Panc1 (cell line): Measurements from ENCODE around the gene DPPA5. TPM values are rescaled to one million over a fixed set of nuclear protein-coding genes. Genes with fewer than 3 reads are reported as not detected.

Experiments
- ATAC-seq: fragments of 200-7000 bp; cut with Tn5 transposase; 2 replicates; pipeline ENCODE4 v1.9.1; 2020; ENCODE audit warnings: mild to moderate bottlenecking, moderate library complexity
- BruUV-seq: library from RNA; stranded (reverse); fragments of 400-500 nt; replicated peaks from 2 replicates; lab custom pipeline; 2021; lab: Mats Ljungman, UMichigan
- CTCF ChIA-PET: fragments of 300-600 bp; sonication (Branson Sonifier 250); formaldehyde crosslinking; loops from one replicate; lab custom pipeline; 2022; ENCODE audit warnings: antibody characterized with exemption; lab: Charles Lee
- POLR2A ChIA-PET: fragments of 300-600 bp; sonication (Branson Sonifier 250); formaldehyde crosslinking; loops from one replicate; lab custom pipeline; 2022; ENCODE audit warnings: antibody characterized with exemption; lab: Charles Lee
- DNase-seq: peaks from one replicate; pipeline ENCODE4 v3.0.0-alpha.2; 2010; ENCODE audit warnings: low read depth, low spot score
- H3K27ac ChIP-seq: 2 replicates; pipeline ENCODE4 v1.5.1; 2011; ENCODE audit warnings: mild to moderate bottlenecking, low read length, inconsistent platforms
- H3K27me3 ChIP-seq: fragments of 200-500 bp; sonication (Bioruptor generic); 2 replicates; pipeline ENCODE4 v1.6.0; 2014; ENCODE audit warnings: low read length, inconsistent platforms; ENCODE audit not compliant: control insufficient read depth, insufficient read depth
- H3K36me3 ChIP-seq: fragments of 200-500 bp; sonication (Bioruptor generic); 2 replicates; pipeline ENCODE4 v1.5.1; 2014; ENCODE audit warnings: inconsistent platforms, mild to moderate bottlenecking, low read length, moderate library complexity; ENCODE audit not compliant: control insufficient read depth, insufficient read depth
- H3K4me1 ChIP-seq: 2 replicates; pipeline ENCODE4 v1.5.1; 2011; ENCODE audit warnings: inconsistent platforms, mild to moderate bottlenecking, low read length, moderate library complexity; ENCODE audit not compliant: control insufficient read depth, insufficient read depth
- H3K4me3 ChIP-seq, 2 experiments: 2 replicates each; pipeline ENCODE4 v1.5.1; 2011 to 2012; ENCODE audit warnings: low read depth in 2 of 2, low read length in 2 of 2, mild to moderate bottlenecking in 2 of 2, inconsistent platforms in 1 of 2, moderate library complexity in 1 of 2
- H3K9me3 ChIP-seq: fragments of 200-500 bp; sonication (Bioruptor generic); 2 replicates; pipeline ENCODE4 v1.5.1; 2014; ENCODE audit warnings: low read depth, mild to moderate bottlenecking, inconsistent platforms, low read length, moderate library complexity; ENCODE audit not compliant: control insufficient read depth, insufficient read depth
- CTCF ChIP-seq: fragments of 450-650 bp; IDR thresholded peaks from 2 replicates; pipeline ENCODE4 v1.5.1; 2017; ENCODE audit warnings: mild to moderate bottlenecking
- POLR2AphosphoS5 ChIP-seq: IDR thresholded peaks from 2 replicates; pipeline ENCODE4 v1.6.1; 2012; ENCODE audit warnings: mild to moderate bottlenecking, low read depth, low read length, moderate library complexity
- REST ChIP-seq, 2 experiments: IDR thresholded peaks; 2 replicates each; pipeline ENCODE4 v1.6.1; 2011 to 2012; ENCODE audit warnings: low read depth in 2 of 2, control low read depth in 1 of 2, low read length in 1 of 2, mild to moderate bottlenecking in 1 of 2, moderate library complexity in 1 of 2; ENCODE audit not compliant: insufficient read depth in 1 of 2
- SIN3A ChIP-seq: IDR thresholded peaks from 2 replicates; pipeline ENCODE4 v1.6.1; 2012; ENCODE audit warnings: low read depth, mild to moderate bottlenecking, low read length, moderate library complexity, borderline replicate concordance; ENCODE audit not compliant: insufficient read depth
- TCF7L2 ChIP-seq: IDR thresholded peaks from 2 replicates; pipeline ENCODE4 v1.6.1; 2011; ENCODE audit warnings: mild to moderate bottlenecking, low read depth, low read length, inconsistent platforms
- in situ Hi-C: cut with HindIII; loops from 2 replicates; pipeline ENCODE4 v1.10.0; 2016; ENCODE audit warnings: low sequenced_read_pairs, low pct_unique_long_range_greater_than_20kb
- intact Hi-C: fragments of 100-400 bp; cut with micrococcal nuclease; formaldehyde crosslinking; loops from one replicate; pipeline ENCODE4 v1.10.0; 2022; ENCODE audit not compliant: unreplicated experiment
- total RNA-seq: library from RNA; stranded (reverse); gene quantifications from one replicate; pipeline ENCODE4 v1.2.1, GENCODE V29; 2021; ENCODE audit not compliant: unreplicated experiment

The DPPA5 gene
- total RNA-seq, 1 experiment from 2014 or later: not detected

- Histone ChIP-seq H3K9me3 (no peaks in the 10 kb centered on the region), H3K4me1 (no peaks in the 10 kb centered on the region), H3K27me3 (no peaks in the 10 kb centered on the region), H3K36me3 (no peaks in the 10 kb centered on the region), H3K4me3 (no peak overlapping the region), H3K27ac (no peak overlapping the region)
- ATAC-seq (no peak), DNase-seq (no peak)
- TF ChIP-seq POLR2AphosphoS5 (no peak), SIN3A (no peak), REST (IDR thresholded peaks at IDR 0.05; ENCODE audit: insufficient read depth in 1 of 2, low read depth in 2 of 2, low read length in 1 of 2) (no peak), CTCF (no peak), TCF7L2 (no peak)
- intact Hi-C loops: no loop called here
- ChIA-PET CTCF (no interaction called here), POLR2A (interaction anchor here (0.7 kb wide), 1 partner anchor 505 kb away, joined by 4 read pairs; no protein-coding TSS in a partner anchor)
- BruUV-seq: no TSS peak
- in situ Hi-C loops: no loop called here
Observed at GRCh38 chr6:73362869-73363536, 8.9 kb upstream of the DPPA5 start.

- in situ Hi-C loops: no loop called here
- DNase-seq (no peak), ATAC-seq (peak; percentile 54; the same call in 1 of the 2 replicates)
- no peaks in the 10 kb centered on the region for H3K36me3 ChIP-seq
- no peak within 1 kb of the TSS for H3K27ac ChIP-seq
- no peak for TF ChIP-seq REST (IDR thresholded peaks at IDR 0.05; ENCODE audit: insufficient read depth in 1 of 2, low read depth in 2 of 2, low read length in 1 of 2)
- no peak for TF ChIP-seq SIN3A
- no peak for TF ChIP-seq TCF7L2
- TF ChIP-seq POLR2AphosphoS5: no peak
- TF ChIP-seq CTCF: no peak
- CTCF ChIA-PET: no interaction called here
- H3K27me3 ChIP-seq: no peaks in the 10 kb centered on the region
- H3K4me3 ChIP-seq: no peak within 1 kb of the TSS
- POLR2A ChIA-PET: no interaction called here
- intact Hi-C loops: no loop called here
- H3K4me1 ChIP-seq: no peaks in the 10 kb centered on the region
- no TSS peak for BruUV-seq
- H3K9me3 ChIP-seq: no peaks in the 10 kb centered on the region
Observed at GRCh38 chr6:73362358-73362757, 8.3 kb upstream of the DPPA5 start, which contains the start of gene KHDC3L. Gene KHDC3L, plus strand, starts transcription at chr6:73362658. Its CDS starts 72 bp downstream, at chr6:73362730.
